Stimulated activated naive CD8-positive, alpha-beta T cell treated with anti-CD3 and anti-CD28 coated beads, Interleukin-15, Interleukin-2, amounts not matched to agents 100 ng/mL and 50 ng/mL, for 24 hours (primary cell): Measurements from ENCODE around the gene CEP63.

Experiments
- H3K27ac Mint-ChIP-seq: one replicate; pipeline ENCODE4 v1.8.0; 2021; ENCODE audit warnings: mild to moderate bottlenecking, mixed read lengths
- H3K27me3 Mint-ChIP-seq: one replicate; pipeline ENCODE4 v1.8.0; 2021; ENCODE audit warnings: mixed read lengths
- H3K36me3 Mint-ChIP-seq: one replicate; pipeline ENCODE4 v1.8.0; 2021; ENCODE audit warnings: low read depth, mixed read lengths
- H3K4me1 Mint-ChIP-seq: one replicate; pipeline ENCODE4 v1.8.0; 2021; ENCODE audit warnings: low read depth, mixed read lengths
- H3K4me3 Mint-ChIP-seq: one replicate; pipeline ENCODE4 v1.8.0; 2021; ENCODE audit warnings: mild to moderate bottlenecking, mixed read lengths
- H3K9me3 Mint-ChIP-seq: one replicate; pipeline ENCODE4 v1.8.0; 2021; ENCODE audit warnings: mixed read lengths

The CEP63 gene

GRCh38 chr3:134485718-134486576, at the start of gene CEP63, which contains the start of gene ANAPC13:
CEP63 (plus strand) TSS chr3:134486057; CDS start chr3:134495321, 9,264 bp downstream.
ANAPC13 (minus strand) TSS chr3:134485985; CDS start chr3:134482904, 3,081 bp downstream.
- peak within 1 kb of the TSS; percentile 100 for H3K27ac Mint-ChIP-seq
- peaks cover 46% of the 10 kb centered on the region for H3K36me3 Mint-ChIP-seq

GRCh38 chr3:134437211-134437752, 48.6 kb upstream of the CEP63 start:
- Mint-ChIP-seq H3K27ac (no peak overlapping the region), H3K9me3 (no peaks in the 10 kb centered on the region), H3K4me1 (no peaks in the 10 kb centered on the region), H3K27me3 (peaks cover 35% of the 10 kb centered on the region), H3K36me3 (no peaks in the 10 kb centered on the region), H3K4me3 (no peak overlapping the region)

More at GRCh38 chr3:134485718-134486576, at the start of gene CEP63, which contains the start of gene ANAPC13:
- H3K4me1 Mint-ChIP-seq = peaks cover 69% of the 10 kb centered on the region
- no peaks in the 10 kb centered on the region for H3K27me3 Mint-ChIP-seq
- H3K4me3 Mint-ChIP-seq = peak within 1 kb of the TSS; percentile 90
- H3K9me3 Mint-ChIP-seq = no peaks in the 10 kb centered on the region

GRCh38 chr3:134441321-134441720, 44.5 kb upstream of the CEP63 start:
- H3K4me3 Mint-ChIP-seq = no peak overlapping the region
- H3K36me3 Mint-ChIP-seq = no peaks in the 10 kb centered on the region
- H3K27ac Mint-ChIP-seq = no peak overlapping the region
- H3K4me1 Mint-ChIP-seq = no peaks in the 10 kb centered on the region
- peaks cover 14% of the 10 kb centered on the region for H3K9me3 Mint-ChIP-seq
- peaks cover 40% of the 10 kb centered on the region for H3K27me3 Mint-ChIP-seq

DNA sequence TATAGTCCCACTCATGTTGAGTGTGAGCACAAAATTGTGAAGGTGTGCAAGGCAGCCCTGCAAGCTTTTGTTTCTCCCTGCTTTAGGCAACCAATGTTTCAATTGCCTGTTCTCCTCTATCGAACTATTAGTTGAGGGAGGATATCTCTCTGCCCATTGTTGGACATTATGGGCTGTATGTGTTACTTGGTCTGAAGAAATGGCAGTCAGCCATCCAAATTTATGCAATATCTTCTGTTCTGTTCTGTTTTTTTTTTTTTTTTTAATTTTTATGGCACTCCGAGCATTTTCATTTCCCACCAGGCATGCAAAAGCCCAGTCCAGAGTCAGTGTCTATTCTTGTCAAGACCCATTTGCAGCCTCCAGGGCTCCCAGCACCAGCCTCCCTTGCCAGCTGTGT, 44.0 kb upstream of the CEP63 start:
- no peaks in the 10 kb centered on the region for H3K4me1 Mint-ChIP-seq
- no peak overlapping the region for H3K4me3 Mint-ChIP-seq
- H3K27me3 Mint-ChIP-seq = peaks cover 37% of the 10 kb centered on the region

GRCh38 chr3:134445095-134445494, 40.8 kb upstream of the CEP63 start:
- Mint-ChIP-seq H3K27me3 (peaks cover 25% of the 10 kb centered on the region), H3K4me3 (no peak overlapping the region), H3K36me3 (no peaks in the 10 kb centered on the region), H3K4me1 (no peaks in the 10 kb centered on the region), H3K27ac (no peak overlapping the region), H3K9me3 (peaks cover 14% of the 10 kb centered on the region)

More for the DNA sequence above, 44.0 kb upstream of the CEP63 start:
- H3K27ac Mint-ChIP-seq = no peak overlapping the region
- H3K9me3 Mint-ChIP-seq = peaks cover 14% of the 10 kb centered on the region
- H3K36me3 Mint-ChIP-seq = no peaks in the 10 kb centered on the region

- peaks cover 23% of the 10 kb centered on the region for H3K27me3 Mint-ChIP-seq
- H3K4me3 Mint-ChIP-seq = no peak overlapping the region
- H3K36me3 Mint-ChIP-seq = no peaks in the 10 kb centered on the region
- no peak overlapping the region for H3K27ac Mint-ChIP-seq
- H3K9me3 Mint-ChIP-seq = peaks cover 14% of the 10 kb centered on the region
- H3K4me1 Mint-ChIP-seq = no peaks in the 10 kb centered on the region
Measured at GRCh38 chr3:134445636-134446035, 40.2 kb upstream of the CEP63 start.

DNA sequence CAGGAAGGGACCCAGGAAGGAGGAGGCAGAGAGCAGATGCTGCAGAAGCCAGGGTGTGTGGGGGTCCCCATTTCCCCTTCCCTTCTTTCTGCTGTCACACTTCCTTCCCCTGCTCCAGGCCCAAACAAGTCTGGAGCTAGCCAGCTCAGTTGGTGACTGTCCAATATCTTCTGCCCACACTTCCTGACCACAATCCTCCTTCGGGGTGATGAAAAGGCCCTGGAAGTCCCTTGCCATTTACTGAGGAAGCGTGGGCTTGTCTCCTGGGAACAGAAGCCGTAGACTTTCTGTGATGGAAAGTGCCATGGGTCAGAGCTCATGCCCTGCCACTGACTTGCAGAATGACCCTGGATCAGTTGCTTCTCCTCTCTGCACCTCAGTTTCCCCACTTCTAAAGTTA, 39.1 kb upstream of the CEP63 start:
- Mint-ChIP-seq H3K9me3 (peaks cover 14% of the 10 kb centered on the region), H3K4me3 (no peak overlapping the region), H3K27me3 (peaks cover 20% of the 10 kb centered on the region), H3K4me1 (no peaks in the 10 kb centered on the region), H3K27ac (no peak overlapping the region), H3K36me3 (no peaks in the 10 kb centered on the region)

- H3K27ac Mint-ChIP-seq = no peak overlapping the region
- no peaks in the 10 kb centered on the region for H3K4me1 Mint-ChIP-seq
- H3K9me3 Mint-ChIP-seq = peaks cover 14% of the 10 kb centered on the region
- H3K36me3 Mint-ChIP-seq = no peaks in the 10 kb centered on the region
- no peak overlapping the region for H3K4me3 Mint-ChIP-seq
- peaks cover 22% of the 10 kb centered on the region for H3K27me3 Mint-ChIP-seq
Measured at GRCh38 chr3:134447351-134447750, 38.5 kb upstream of the CEP63 start.

DNA sequence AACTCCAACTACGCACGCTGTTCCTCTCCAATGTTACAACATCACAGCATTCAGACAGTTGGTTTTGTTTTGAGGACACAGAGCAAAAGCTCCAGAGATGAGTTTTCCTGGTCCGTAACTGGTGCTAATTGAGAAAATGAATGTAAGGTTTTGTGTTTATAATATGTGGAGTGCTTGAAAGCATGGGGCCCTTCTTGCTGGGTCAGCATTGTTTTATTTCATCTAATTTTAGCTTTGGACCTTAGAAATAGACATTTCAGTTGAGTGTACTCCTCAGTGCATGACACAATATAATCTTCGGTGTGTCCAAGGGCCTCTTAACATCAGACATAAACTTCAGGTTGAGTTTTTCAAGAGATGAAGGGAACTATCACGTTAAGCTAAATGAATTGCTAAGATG, 37.2 kb upstream of the CEP63 start:
- no peaks in the 10 kb centered on the region for H3K36me3 Mint-ChIP-seq
- H3K27me3 Mint-ChIP-seq = peaks cover 24% of the 10 kb centered on the region
- peaks cover 14% of the 10 kb centered on the region for H3K9me3 Mint-ChIP-seq
- no peak overlapping the region for H3K4me3 Mint-ChIP-seq
- H3K27ac Mint-ChIP-seq = no peak overlapping the region
- H3K4me1 Mint-ChIP-seq = no peaks in the 10 kb centered on the region

GRCh38 chr3:134449277-134449676, 36.6 kb upstream of the CEP63 start:
- Mint-ChIP-seq H3K4me1 (no peaks in the 10 kb centered on the region), H3K36me3 (no peaks in the 10 kb centered on the region), H3K4me3 (no peak overlapping the region), H3K9me3 (peaks cover 14% of the 10 kb centered on the region), H3K27me3 (peaks cover 24% of the 10 kb centered on the region), H3K27ac (no peak overlapping the region)

DNA sequence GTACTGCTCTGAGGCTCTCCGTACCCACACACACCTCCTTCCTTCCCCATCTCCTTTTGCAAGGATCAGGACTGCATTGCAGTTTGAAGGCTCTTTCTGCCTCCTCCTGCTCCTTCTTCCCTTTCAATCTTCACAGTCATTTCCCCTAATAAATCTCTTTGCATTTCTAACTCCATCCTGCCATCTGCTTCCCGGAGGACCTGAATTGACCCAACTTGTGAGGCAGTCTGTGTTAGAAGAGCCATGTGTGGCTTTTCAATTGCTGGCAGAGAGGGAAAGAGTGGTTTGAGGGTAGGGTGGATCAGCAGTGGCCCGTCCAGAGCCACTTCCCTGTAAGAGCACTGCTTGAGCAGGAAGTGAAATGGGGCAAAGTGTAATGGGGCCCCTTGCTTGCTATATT, 35.9 kb upstream of the CEP63 start:
- Mint-ChIP-seq H3K27ac (no peak overlapping the region), H3K4me1 (no peaks in the 10 kb centered on the region), H3K27me3 (peaks cover 19% of the 10 kb centered on the region), H3K4me3 (no peak overlapping the region), H3K36me3 (no peaks in the 10 kb centered on the region), H3K9me3 (peaks cover 9% of the 10 kb centered on the region)

GRCh38 chr3:134453631-134454030, 32.2 kb upstream of the CEP63 start:
- no peaks in the 10 kb centered on the region for H3K4me1 Mint-ChIP-seq

DNA sequence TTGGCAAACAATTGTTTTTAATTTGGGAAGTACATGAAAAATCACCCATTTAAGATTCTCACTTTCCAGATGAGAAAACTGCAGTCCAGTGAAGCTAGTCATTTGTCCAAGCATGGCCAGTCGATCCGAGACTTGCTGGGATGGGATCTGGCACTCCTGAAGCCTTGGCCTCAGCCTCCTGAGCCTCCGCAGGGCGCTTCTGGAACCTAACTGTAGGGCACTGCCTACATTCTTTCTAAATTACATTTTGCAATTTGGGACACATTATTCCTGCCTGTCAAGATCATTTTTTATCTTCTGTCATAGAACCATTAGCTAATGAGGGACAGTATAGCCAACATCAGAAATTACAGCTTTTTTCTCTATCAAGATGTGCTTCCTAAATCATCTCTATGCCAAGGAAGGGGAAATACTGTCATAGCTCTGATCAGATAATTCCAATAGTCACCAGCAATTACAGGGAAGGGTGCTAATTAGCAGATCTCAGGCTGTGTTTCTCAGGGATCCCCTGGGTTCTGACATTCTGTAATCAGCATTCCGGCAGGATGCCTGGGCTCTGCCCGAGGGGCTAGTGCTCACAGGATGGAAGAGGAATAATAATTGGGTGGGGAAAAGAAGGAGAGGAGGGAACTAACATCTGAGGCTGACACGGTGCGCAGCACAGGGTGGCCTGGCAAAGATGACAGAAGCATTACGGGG, 28.3 kb upstream of the CEP63 start:
- H3K4me3 Mint-ChIP-seq = no peak overlapping the region
- no peaks in the 10 kb centered on the region for H3K4me1 Mint-ChIP-seq
- no peak overlapping the region for H3K27ac Mint-ChIP-seq
- H3K27me3 Mint-ChIP-seq = peaks cover 25% of the 10 kb centered on the region
- no peaks in the 10 kb centered on the region for H3K36me3 Mint-ChIP-seq
- no peaks in the 10 kb centered on the region for H3K9me3 Mint-ChIP-seq

More at GRCh38 chr3:134453631-134454030, 32.2 kb upstream of the CEP63 start:
- Mint-ChIP-seq H3K27me3 (peaks cover 16% of the 10 kb centered on the region), H3K9me3 (no peaks in the 10 kb centered on the region), H3K4me3 (no peak overlapping the region), H3K36me3 (no peaks in the 10 kb centered on the region), H3K27ac (no peak overlapping the region)

DNA sequence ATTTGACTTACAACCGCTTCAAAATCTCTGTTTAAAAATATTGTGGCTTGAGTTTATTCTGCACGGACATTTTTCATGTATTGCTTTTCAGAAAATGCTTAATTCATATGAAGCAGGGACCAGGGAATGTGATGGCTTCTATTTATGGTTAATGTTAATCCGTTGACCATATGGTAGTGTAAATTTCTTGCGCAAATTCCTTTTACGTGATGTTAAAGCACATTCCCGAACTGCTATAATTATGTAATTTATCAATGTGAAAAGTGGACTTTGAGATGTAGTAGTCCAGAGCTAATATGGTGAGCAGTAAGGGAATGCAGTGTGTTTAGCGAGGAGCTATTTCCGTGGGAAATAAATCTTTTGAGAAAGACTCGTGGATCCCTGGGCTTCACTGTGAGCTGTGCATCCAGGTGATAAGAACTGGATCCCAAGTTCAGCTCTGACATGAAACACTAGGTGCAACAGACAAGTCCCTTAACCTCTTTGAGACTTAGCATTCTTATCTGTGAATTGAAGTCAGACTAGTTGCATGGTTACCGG, 27.4 kb upstream of the CEP63 start:
- Mint-ChIP-seq H3K4me1 (no peaks in the 10 kb centered on the region), H3K9me3 (no peaks in the 10 kb centered on the region), H3K36me3 (no peaks in the 10 kb centered on the region), H3K4me3 (no peak overlapping the region), H3K27ac (no peak overlapping the region), H3K27me3 (peaks cover 25% of the 10 kb centered on the region)

- no peaks in the 10 kb centered on the region for H3K36me3 Mint-ChIP-seq
- H3K27me3 Mint-ChIP-seq = peaks cover 25% of the 10 kb centered on the region
- H3K9me3 Mint-ChIP-seq = no peaks in the 10 kb centered on the region
Measured at GRCh38 chr3:134459562-134459961, 26.3 kb upstream of the CEP63 start.

More at GRCh38 chr3:134459562-134459961, 26.3 kb upstream of the CEP63 start:
- Mint-ChIP-seq H3K27ac (no peak overlapping the region), H3K4me1 (no peaks in the 10 kb centered on the region), H3K4me3 (no peak overlapping the region)
